SK-N-MC (cell line): Measurements from ENCODE around the gene TERT.

ENCODE experiments used
- DNase-seq: peaks from one replicate; pipeline ENCODE4 v3.0.0-alpha.2; 2011; ENCODE audit warnings: low read depth, low spot score
- H3K27ac ChIP-seq: fragments of 200-600 bp; sonication (generic); 2 replicates; pipeline ENCODE4 v1.5.1; 2016; ENCODE audit warnings: mixed run types
- H3K36me3 ChIP-seq: fragments of 200-600 bp; sonication (generic); 2 replicates; pipeline ENCODE4 v1.6.1; 2017; ENCODE audit warnings: antibody characterized with exemption, low read length, mixed read lengths; ENCODE audit not compliant: insufficient read depth
- H3K4me3 ChIP-seq: fragments of 200-600 bp; sonication (generic); 2 replicates; pipeline ENCODE4 v1.5.1; 2016
- H3K9ac ChIP-seq: fragments of 200-600 bp; sonication (generic); 2 replicates; pipeline ENCODE4 v1.8.0; 2017; ENCODE audit warnings: mixed run types, mixed read lengths; ENCODE audit not compliant: insufficient read length
- H3K9me3 ChIP-seq: fragments of 200-600 bp; sonication (generic); 2 replicates; pipeline ENCODE4 v1.6.1; 2017; ENCODE audit warnings: low read depth, mild to moderate bottlenecking, antibody characterized with exemption, low read length, moderate library complexity, mixed read lengths
- EZH2 ChIP-seq: fragments of 200-600 bp; sonication (generic); IDR thresholded peaks from one replicate; pipeline ENCODE4 v1.6.1; 2017; ENCODE audit warnings: antibody characterized with exemption
- FOXP2 ChIP-seq: optimal IDR thresholded peaks from 2 replicates; pipeline ENCODE3; 2011; ENCODE audit warnings: mild to moderate bottlenecking, moderate library complexity; ENCODE audit not compliant: insufficient read depth; ENCODE audit errors: extremely low read length, control extremely low read depth
- POLR2AphosphoS5 ChIP-seq: IDR thresholded peaks from 2 replicates; pipeline ENCODE4 v1.6.1; 2012; ENCODE audit warnings: mild to moderate bottlenecking, low read depth, low read length, borderline replicate concordance

Gene TERT

DNA sequence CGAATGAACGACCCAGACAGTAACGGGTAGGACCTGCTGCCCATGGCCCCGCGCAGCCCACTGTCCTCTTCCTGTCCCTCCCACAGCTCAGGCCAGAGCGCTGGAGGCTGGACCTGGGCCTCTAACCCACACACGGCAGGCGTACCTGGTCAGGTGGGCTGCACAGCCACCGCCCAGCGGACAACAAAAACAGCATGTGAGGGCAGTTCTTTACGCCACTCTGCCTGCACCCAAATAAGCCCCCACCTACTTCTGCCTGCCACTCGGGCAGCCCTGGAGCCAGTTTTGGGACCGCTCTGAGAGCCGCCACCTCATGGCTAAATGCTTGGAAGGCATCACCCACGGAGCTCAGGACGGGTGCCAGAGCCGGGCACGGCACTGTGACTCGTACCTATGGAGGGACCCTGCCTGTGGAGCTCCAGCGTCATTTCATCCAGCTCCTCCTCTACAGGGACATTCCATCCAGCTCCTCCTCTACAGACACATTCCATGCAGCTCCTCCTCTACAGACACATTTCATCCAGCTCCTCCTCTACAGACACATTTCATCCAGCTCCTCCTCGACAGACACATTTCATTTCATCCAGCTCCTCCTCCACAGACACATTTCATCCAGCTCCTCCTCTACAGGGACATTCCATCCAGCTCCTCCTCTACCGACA, 31.1 kb upstream of the TERT start:
- no peaks in the 10 kb centered on the region for H3K9me3 ChIP-seq
- no peak for TF ChIP-seq POLR2AphosphoS5
- TF ChIP-seq EZH2, result no peak
- TF ChIP-seq FOXP2, result no peak
- peak overlapping the region; percentile 47 for H3K9ac ChIP-seq
- no peak for DNase-seq
- peaks cover 53% of the 10 kb centered on the region for H3K36me3 ChIP-seq
- peak overlapping the region; percentile 99 for H3K27ac ChIP-seq
- peak overlapping the region; percentile 70 for H3K4me3 ChIP-seq

DNA sequence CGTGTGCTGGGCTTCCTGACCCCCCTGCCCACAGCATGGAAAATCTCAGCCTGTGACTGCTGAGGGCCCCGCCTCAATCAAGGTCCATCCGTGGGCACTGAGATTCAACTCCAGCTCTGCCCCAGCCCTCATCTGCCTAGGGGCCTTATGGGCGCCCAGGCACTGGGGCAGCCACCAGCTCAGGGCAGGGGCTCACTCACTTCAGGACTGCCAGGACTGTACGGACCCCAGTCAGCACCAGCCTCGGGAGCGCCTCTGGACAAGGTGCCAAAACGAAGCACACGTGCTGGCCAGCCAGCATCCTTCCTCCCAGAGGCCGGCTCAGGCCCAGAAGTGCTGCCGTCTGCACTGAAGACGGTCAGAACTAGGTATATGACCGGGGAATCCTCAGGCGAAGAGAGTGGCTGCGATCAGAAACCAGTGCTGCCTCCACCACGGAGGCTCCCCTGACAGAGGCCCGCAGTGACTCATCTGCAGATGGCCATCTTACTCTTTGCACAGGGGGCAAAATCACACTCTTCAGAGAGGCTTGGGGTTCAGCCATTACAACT, 30.4 kb upstream of the TERT start:
- no peak overlapping the region for H3K4me3 ChIP-seq
- peak overlapping the region; percentile 47 for H3K9ac ChIP-seq
- H3K27ac ChIP-seq, result peak overlapping the region; percentile 99
- DNase-seq, result no peak
- no peak for TF ChIP-seq FOXP2
- no peak for TF ChIP-seq EZH2
- H3K9me3 ChIP-seq, result no peaks in the 10 kb centered on the region
- peaks cover 53% of the 10 kb centered on the region for H3K36me3 ChIP-seq

- no peak for DNase-seq
- Histone ChIP-seq H3K9me3 (no peaks in the 10 kb centered on the region), H3K27ac (no peak overlapping the region), H3K4me3 (no peak overlapping the region), H3K9ac (no peak overlapping the region), H3K36me3 (peaks cover 54% of the 10 kb centered on the region)
- TF ChIP-seq POLR2AphosphoS5, result no peak
- TF ChIP-seq EZH2, result no peak
- TF ChIP-seq FOXP2, result no peak
Measured at GRCh38 chr5:1324719-1325190, 29.9 kb upstream of the TERT start.

GRCh38 chr5:1324301-1324700, 29.4 kb upstream of the TERT start:
- Histone ChIP-seq H3K9ac (no peak overlapping the region), H3K27ac (no peak overlapping the region), H3K36me3 (peaks cover 58% of the 10 kb centered on the region), H3K9me3 (no peaks in the 10 kb centered on the region), H3K4me3 (no peak overlapping the region)
- TF ChIP-seq EZH2 (no peak), POLR2AphosphoS5 (no peak), FOXP2 (no peak)
- no peak for DNase-seq

GRCh38 chr5:1323803-1324173, 28.9 kb upstream of the TERT start:
- no peak overlapping the region for H3K27ac ChIP-seq
- H3K9ac ChIP-seq, result no peak overlapping the region
- H3K36me3 ChIP-seq, result peaks cover 62% of the 10 kb centered on the region
- TF ChIP-seq FOXP2, result no peak
- no peak for TF ChIP-seq EZH2
- no peak for TF ChIP-seq POLR2AphosphoS5
- H3K9me3 ChIP-seq, result no peaks in the 10 kb centered on the region
- DNase-seq, result no peak
- no peak overlapping the region for H3K4me3 ChIP-seq

GRCh38 chr5:1322955-1323802, 28.3 kb upstream of the TERT start:
- Histone ChIP-seq H3K4me3 (no peak overlapping the region), H3K36me3 (peaks cover 68% of the 10 kb centered on the region), H3K27ac (no peak overlapping the region), H3K9ac (no peak overlapping the region), H3K9me3 (no peaks in the 10 kb centered on the region)
- no peak for TF ChIP-seq EZH2
- TF ChIP-seq POLR2AphosphoS5, result no peak
- TF ChIP-seq FOXP2, result no peak
- no peak for DNase-seq

- H3K9ac ChIP-seq, result no peak overlapping the region
- H3K27ac ChIP-seq, result no peak overlapping the region
- no peak overlapping the region for H3K4me3 ChIP-seq
- DNase-seq, result no peak
- no peaks in the 10 kb centered on the region for H3K9me3 ChIP-seq
- TF ChIP-seq FOXP2 (no peak), EZH2 (no peak), POLR2AphosphoS5 (no peak)
- H3K36me3 ChIP-seq, result peaks cover 71% of the 10 kb centered on the region
Measured at GRCh38 chr5:1322036-1322900, 27.4 kb upstream of the TERT start.
